T47D (cell line): ENCODE results near the gene TNFSF13.

ENCODE experiments used
- DNase-seq, 2 experiments: peaks; one replicate each; pipeline versions ENCODE4 v3.0.0 to v3.0.0-alpha.2; 2011 to 2012; ENCODE audit warnings: low read depth in 1 of 2, low spot score in 1 of 2
- JUND ChIP-seq: IDR thresholded peaks from 2 replicates; pipeline ENCODE4 v1.6.1; 2012; ENCODE audit warnings: low read depth
- in situ Hi-C: cut with HindIII; loops from 2 replicates; pipeline ENCODE4 v1.10.0; 2016; ENCODE audit warnings: low sequenced_read_pairs, low pct_unique_long_range_greater_than_20kb

TNFSF13 gene

DNA sequence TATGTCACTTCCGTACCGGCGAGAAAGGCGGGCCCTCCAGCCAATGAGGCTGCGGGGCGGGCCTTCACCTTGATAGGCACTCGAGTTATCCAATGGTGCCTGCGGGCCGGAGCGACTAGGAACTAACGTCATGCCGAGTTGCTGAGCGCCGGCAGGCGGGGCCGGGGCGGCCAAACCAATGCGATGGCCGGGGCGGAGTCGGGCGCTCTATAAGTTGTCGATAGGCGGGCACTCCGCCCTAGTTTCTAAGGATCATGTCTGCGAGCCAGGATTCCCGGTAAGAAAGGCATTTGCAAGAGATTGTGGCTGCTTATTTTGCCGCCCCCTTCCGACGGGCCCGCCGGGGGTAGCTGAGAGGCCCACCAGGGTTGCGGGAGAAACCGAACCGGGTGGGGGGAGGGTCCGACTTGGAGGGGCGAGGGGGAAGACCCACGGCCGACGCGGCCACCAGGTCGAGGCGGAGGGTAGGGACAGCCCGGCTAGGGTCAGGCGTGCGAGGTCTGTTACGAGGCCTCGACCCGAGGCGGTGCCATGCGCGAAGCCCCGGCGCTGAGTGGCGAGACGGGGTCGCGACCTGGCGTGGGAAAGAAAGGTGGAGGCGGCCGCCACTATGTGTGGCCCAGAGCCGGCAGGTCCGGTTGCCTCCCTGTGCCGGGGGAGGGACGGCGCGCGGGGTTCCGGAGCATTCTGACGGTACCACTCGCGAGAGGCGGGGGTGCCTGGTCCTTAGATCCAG, 14.2 kb downstream of the TNFSF13 start:
- in situ Hi-C loops: no loop called here

DNA sequence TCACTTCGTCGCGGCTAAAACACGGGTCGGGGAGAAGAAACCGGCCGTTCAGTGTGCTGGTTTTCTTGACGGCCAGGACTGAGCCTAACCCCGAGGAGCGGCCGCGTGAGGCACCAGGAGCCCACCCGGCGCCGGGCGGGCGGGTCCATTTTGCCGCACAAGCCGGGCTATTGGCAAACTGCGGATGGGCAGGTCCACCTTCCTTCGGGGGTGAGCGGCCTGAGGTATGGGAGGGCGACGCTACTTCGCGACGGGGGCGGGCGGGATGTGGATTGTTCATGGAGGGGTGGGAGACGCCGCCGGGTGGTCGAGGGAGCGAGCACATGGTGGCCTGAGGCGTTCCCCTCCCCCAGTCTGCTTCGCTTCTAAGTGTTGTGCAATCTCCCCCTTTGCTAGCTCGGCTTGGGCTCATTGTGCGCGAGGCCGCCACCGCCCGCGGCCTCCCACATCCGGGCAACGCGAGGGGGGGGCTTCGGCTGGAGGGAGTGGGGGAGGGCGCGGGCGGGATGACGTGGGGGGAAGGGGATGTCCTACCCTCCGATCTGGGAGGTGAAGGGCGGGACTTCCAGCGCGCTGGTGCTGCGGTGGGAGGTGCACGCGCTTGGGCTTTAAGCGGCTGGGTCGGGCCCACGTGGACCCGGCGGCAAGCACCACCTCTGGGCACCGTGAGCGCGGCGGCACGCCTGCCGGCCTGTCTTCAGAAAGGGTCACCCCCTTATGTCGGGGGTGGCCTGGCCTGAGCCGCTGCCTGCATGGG, 15.0 kb downstream of the TNFSF13 start:
- peak in 1 of 2 experiments; percentile 89 for DNase-seq
- in situ Hi-C loops: no loop called here

More for the DNA sequence above, 14.2 kb downstream of the TNFSF13 start:
- TF ChIP-seq JUND: no peak
- DNase-seq: peak; percentile 95 to 98

DNA sequence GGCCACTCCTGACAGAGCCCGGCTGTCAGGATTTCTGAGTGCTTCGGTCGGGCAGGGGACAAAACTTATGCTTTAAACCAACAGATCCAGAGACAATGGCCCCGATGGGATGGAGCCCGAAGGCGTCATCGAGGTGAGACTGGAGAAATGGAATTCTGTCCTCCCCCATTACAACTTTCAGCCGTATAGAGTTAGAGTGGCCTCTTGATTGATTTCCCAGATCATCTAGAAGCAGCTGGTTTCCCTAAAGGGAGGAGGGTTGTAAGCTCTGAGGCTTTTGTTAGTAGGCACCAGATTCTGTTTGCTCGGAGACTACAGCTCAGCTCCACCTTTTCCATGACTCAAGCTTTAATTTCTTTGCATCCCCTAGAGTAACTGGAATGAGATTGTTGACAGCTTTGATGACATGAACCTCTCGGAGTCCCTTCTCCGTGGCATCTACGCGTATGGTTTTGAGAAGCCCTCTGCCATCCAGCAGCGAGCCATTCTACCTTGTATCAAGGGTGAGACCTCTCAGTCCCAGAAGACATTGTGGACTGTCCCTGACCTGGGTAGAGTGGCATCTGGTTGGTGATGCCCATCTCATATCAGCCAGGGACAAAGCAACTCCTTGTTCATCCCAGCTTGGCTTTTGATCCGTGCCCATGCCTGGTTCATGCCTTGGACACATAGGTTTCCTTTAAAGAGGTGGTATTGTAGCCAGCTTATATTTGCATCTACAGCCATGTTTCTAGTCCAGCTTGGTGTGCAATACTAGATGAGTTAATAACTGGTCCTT, 15.8 kb downstream of the TNFSF13 start:
- in situ Hi-C loops: no loop called here

More for the DNA sequence above, 15.0 kb downstream of the TNFSF13 start:
- no peak for TF ChIP-seq JUND

DNA sequence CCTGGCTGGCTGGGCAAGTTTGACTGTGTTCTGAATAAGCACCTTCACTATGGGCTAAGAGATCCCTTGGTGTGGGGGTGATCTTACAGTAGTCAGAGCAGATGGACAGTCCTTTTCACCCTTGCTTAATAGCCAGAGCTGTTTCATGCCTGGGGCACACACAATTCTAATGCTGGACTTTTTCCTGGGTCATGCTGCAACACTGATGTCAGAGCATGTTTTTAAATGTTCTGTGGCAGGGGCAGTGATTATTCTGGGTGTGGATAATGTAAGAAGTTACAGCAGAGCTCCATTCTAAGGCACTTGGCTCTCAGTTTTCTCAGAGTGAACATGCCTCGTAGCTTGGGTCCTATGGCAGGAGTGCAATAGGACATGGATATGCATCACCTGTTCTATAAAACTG, 16.9 kb downstream of the TNFSF13 start:
- no peak for TF ChIP-seq JUND
- in situ Hi-C loops: no loop called here
- no peak for DNase-seq

More for the DNA sequence above, 15.8 kb downstream of the TNFSF13 start:
- DNase-seq: no peak
- no peak for TF ChIP-seq JUND

DNA sequence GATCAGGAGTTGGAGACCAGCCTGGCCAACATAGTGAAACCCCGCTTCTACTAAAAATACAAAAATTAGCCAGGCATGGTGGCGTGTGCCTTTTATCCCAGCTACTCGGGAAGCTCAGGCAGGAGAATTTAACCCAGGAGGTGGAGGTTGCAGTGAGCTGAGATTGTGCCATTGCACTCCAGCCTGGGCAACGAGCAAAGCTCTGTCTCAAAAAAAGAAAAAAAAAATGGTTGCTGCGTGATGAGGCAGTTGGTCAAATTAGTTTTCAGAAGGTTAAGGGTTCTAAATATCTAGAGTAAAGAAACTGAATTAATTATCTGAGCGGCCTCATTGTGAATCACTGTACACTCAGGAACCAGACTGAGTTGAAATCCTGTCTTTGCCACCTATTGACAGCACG, 17.4 kb downstream of the TNFSF13 start:
- no peak for DNase-seq
- in situ Hi-C loops: no loop called here
- TF ChIP-seq JUND: no peak

DNA sequence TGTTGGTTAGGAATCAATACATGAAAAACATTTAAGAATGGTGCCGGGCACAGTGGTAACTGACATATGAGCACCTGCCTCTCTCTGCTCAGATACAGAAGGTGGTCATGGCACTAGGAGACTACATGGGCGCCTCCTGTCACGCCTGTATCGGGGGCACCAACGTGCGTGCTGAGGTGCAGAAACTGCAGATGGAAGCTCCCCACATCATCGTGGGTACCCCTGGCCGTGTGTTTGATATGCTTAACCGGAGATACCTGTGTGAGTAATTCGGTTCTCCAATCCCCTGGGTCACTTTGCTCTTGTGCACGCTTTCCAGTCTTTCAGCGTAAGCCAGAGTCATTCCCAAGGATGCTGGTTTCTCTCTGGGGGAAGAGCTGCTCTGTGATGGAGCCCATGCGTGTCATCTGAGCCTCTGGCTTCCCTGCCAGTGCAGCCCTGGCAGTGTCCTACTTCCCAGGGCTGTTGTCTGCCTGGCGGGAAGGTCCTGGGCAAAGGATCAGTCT, 17.9 kb downstream of the TNFSF13 start:
- in situ Hi-C loops: no loop called here
- no peak for TF ChIP-seq JUND
- DNase-seq: no peak

DNA sequence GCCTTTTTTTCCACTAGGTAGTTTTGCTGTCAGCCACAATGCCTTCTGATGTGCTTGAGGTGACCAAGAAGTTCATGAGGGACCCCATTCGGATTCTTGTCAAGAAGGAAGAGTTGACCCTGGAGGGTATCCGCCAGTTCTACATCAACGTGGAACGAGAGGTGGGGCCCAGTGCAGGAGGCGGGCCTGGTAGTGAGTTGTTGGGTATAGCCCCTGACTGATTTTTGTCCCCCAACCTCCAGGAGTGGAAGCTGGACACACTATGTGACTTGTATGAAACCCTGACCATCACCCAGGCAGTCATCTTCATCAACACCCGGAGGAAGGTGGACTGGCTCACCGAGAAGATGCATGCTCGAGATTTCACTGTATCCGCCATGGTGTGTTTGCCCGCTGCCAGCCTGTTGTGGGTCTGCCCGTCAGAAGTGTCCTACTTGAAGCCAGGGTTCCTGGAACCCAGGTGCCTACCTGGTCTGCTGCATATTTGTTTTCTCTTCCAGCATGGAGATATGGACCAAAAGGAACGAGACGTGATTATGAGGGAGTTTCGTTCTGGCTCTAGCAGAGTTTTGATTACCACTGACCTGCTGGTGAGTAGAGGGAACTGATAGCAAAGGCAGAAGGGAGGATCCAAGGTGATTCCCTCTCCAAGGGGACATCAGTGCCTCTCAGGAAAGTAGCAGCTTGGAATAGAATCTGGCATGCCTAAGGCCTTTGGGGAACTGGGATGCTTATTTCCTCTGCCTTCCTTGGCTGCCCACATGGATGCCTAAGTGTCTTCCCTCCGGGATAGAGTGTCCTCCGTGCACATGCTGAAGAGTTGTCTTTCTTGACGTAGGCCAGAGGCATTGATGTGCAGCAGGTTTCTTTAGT, 19.0 kb downstream of the TNFSF13 start:
- DNase-seq: no peak
- in situ Hi-C loops: no loop called here
- no peak for TF ChIP-seq JUND

DNA sequence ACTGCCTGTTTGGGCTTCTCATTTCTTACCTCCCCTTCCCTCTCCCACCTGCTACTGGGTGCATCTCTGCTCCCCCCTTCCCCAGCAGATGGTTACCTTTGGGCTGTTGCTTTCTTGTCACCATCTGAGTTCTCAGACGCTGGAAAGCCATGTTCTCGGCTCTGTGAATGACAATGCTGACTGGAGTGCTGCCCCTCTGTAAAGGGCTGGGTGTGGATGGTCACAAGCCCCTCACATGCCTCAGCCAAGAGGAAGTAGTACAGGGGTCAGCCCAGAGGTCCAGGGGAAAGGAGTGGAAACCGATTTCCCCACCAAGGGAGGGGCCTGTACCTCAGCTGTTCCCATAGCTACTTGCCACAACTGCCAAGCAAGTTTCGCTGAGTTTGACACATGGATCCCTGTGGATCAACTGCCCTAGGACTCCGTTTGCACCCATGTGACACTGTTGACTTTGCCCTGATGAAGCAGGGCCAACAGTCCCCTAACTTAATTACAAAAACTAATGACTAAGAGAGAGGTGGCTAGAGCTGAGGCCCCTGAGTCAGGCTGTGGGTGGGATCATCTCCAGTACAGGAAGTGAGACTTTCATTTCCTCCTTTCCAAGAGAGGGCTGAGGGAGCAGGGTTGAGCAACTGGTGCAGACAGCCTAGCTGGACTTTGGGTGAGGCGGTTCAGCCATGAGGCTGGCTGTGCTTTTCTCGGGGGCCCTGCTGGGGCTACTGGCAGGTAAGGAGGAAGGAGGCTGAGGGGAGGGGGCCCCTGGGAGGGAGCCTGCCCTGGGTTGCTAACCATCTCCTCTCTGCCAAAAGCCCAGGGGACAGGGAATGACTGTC, 20.7 kb downstream of the TNFSF13 start, which contains the start of gene CD68:
Gene CD68, plus strand, starts transcription at position 638 of the 833 bp plus-strand sequence. Its CDS starts 40 bp downstream, at position 678.
- TF ChIP-seq JUND: peak; percentile 24; the same call in 1 of the 2 replicates
- in situ Hi-C loops: no loop called here
- DNase-seq: peak in 1 of 2 experiments; percentile 75

DNA sequence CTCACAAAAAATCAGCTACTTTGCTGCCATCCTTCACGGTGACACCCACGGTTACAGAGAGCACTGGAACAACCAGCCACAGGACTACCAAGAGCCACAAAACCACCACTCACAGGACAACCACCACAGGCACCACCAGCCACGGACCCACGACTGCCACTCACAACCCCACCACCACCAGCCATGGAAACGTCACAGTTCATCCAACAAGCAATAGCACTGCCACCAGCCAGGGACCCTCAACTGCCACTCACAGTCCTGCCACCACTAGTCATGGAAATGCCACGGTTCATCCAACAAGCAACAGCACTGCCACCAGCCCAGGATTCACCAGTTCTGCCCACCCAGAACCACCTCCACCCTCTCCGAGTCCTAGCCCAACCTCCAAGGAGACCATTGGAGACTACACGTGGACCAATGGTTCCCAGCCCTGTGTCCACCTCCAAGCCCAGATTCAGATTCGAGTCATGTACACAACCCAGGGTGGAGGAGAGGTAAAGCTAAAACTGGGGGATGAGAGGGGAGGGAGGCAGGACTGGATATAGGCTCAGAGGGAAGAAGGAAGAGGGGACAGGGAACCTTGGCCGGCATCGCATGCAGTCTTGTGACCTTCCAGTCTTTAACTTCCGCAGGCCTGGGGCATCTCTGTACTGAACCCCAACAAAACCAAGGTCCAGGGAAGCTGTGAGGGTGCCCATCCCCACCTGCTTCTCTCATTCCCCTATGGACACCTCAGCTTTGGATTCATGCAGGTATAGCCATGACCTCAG, 21.5 kb downstream of the TNFSF13 start:
- no peak for DNase-seq
- no peak for TF ChIP-seq JUND
- in situ Hi-C loops: no loop called here
